Eye (tissue), 1 donor: ENCODE results near the gene KRTAP9-7.

Source experiments
- DNase-seq: peaks from one replicate; pipeline ENCODE4 v3.0.0-alpha.2; 2015

KRTAP9-7 gene

GRCh38 chr17:41322903-41323895 is 47.7 kb downstream of the KRTAP9-7 start:
- no peak for DNase-seq

GRCh38 chr17:41324180-41325075 is 48.9 kb downstream of the KRTAP9-7 start:
- no peak for DNase-seq

DNA sequence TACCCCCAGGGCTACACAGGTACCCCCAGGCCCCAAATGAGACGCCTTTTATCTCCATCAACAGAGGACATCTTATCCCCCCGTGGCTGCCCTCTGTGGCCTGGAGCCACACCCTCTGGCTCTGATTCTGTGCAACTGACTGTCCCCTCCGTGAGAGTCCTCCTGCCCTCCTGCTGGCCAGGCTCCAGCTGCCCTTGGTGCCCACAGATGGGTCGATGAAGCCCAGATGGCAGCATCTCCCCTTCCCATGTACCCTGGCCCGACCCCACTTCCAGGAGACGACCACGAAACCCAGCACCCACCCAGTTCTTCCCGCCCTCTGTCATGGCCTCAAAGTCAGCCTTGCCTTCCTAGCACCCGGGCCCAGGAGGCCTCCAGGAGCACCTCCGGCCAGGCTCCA is 49.6 kb downstream of the KRTAP9-7 start:
- no peak for DNase-seq

GRCh38 chr17:41325611-41326010 is 50.1 kb downstream of the KRTAP9-7 start:
- DNase-seq: no peak
